Measurements from ENCODE around the gene MRPL50. TPM values are rescaled to one million over a fixed set of nuclear protein-coding genes. Genes with fewer than 3 reads are reported as not detected.

MRPL50 gene
- total and polyA plus RNA-seq, 2 donors (not counting 1 experiment from before 2014, with no cell fraction given) = 4.0 to 18.0 TPM

GRCh38 chr9:101419863-101420262, 21.4 kb upstream of the MRPL50 start:
- WGBS (ENCODE audit: insufficient coverage) = 100% methylated on average over 2 of the region's 2 CpGs
- intact Hi-C loops (cut with micrococcal nuclease) = no loop called here
- Histone ChIP-seq H3K4me1 (ENCODE audit: control insufficient read depth in 2 of 2, insufficient read depth in 2 of 2, low read length in 2 of 2) (no peaks in the 10 kb centered on the region), H3K9me3 (ENCODE audit: control extremely low read depth in 1 of 3, control insufficient read depth in 2 of 3, insufficient read depth in 1 of 3, low read length in 2 of 3) (peaks cover 0 to 23% (median 0%) of the 10 kb centered on the region in 3 donors), H2AFZ (ENCODE audit: insufficient read depth, low read depth, low read length, poor library complexity, severe bottlenecking) (no peak overlapping the region), H3K79me2 (ENCODE audit: control insufficient read depth, insufficient read depth, low read length) (no peaks in the 10 kb centered on the region), H3K4me2 (replicated peaks; ENCODE audit: low read depth, low read length, poor library complexity, severe bottlenecking) (no peak overlapping the region), H3K27ac (ENCODE audit: low read length in 2 of 2) (no peak overlapping the region), H3K27me3 (replicated peaks in 1 of 4; ENCODE audit: control extremely low read depth in 1 of 4, control insufficient read depth in 3 of 4, insufficient read depth in 4 of 4, low read length in 3 of 4) (no peaks in the 10 kb centered on the region), H3K4me3 (ENCODE audit: control extremely low read depth in 1 of 5, extremely low read depth in 1 of 5, insufficient read depth in 1 of 5, low read depth in 2 of 5, low read length in 4 of 5) (no peak overlapping the region), H3K9ac (ENCODE audit: low read length) (no peak overlapping the region), H3K36me3 (replicated peaks in 1 of 2; ENCODE audit: control extremely low read depth in 1 of 2, control insufficient read depth in 1 of 2, extremely low read depth in 1 of 2, insufficient read depth in 2 of 2, low read length in 1 of 2) (no peaks in the 10 kb centered on the region), H4K20me1 (ENCODE audit: control insufficient read depth, insufficient read depth, low read length, poor library complexity, severe bottlenecking) (no peaks in the 10 kb centered on the region)
- no peak for DNase-seq
- no peak for ATAC-seq (ENCODE audit: low read depth)
- POLR2A ChIA-PET = no interaction called here
- Mint-ChIP-seq H3K27me3 (peaks cover 4% of the 10 kb centered on the region), H3K4me1 (no peaks in the 10 kb centered on the region), H3K9me3 (ENCODE audit: insufficient read depth) (peaks cover 13% of the 10 kb centered on the region), H3K27ac (no peak overlapping the region), H3K4me3 (no peak overlapping the region)
- CTCF ChIA-PET = no interaction called here
- no peak for TF ChIP-seq EZH2 (IDR thresholded peaks at IDR 0.05; ENCODE audit: borderline replicate concordance, insufficient read depth, low read depth, low read length, poor library complexity, severe bottlenecking)
- no peak for TF ChIP-seq CTCF (IDR thresholded peaks at IDR 0.05)

GRCh38 chr9:101418518-101419430, 20.4 kb upstream of the MRPL50 start:
- no peak overlapping the region for H3K4me2 ChIP-seq (replicated peaks; ENCODE audit: low read depth, low read length, poor library complexity, severe bottlenecking)
- H3K4me3 Mint-ChIP-seq = no peak overlapping the region
- ATAC-seq (ENCODE audit: low read depth) = no peak
- DNase-seq = no peak
- WGBS (ENCODE audit: insufficient coverage) = 85% methylated on average over 6 of the region's 7 CpGs
- TF ChIP-seq CTCF (IDR thresholded peaks at IDR 0.05) (no peak), EZH2 (IDR thresholded peaks at IDR 0.05; ENCODE audit: borderline replicate concordance, insufficient read depth, low read depth, low read length, poor library complexity, severe bottlenecking) (no peak)
- POLR2A ChIA-PET = no interaction called here
- H3K27me3 Mint-ChIP-seq = peaks cover 4% of the 10 kb centered on the region
- H2AFZ ChIP-seq (ENCODE audit: insufficient read depth, low read depth, low read length, poor library complexity, severe bottlenecking) = no peak overlapping the region
- H3K9ac ChIP-seq (ENCODE audit: low read length) = no peak overlapping the region
- H3K27me3 ChIP-seq (replicated peaks in 1 of 4; ENCODE audit: control extremely low read depth in 1 of 4, control insufficient read depth in 3 of 4, insufficient read depth in 4 of 4, low read length in 3 of 4) = no peaks in the 10 kb centered on the region
- H3K27ac ChIP-seq (ENCODE audit: low read length in 2 of 2) = no peak overlapping the region
- no peaks in the 10 kb centered on the region for H4K20me1 ChIP-seq (ENCODE audit: control insufficient read depth, insufficient read depth, low read length, poor library complexity, severe bottlenecking)
- H3K4me3 ChIP-seq (ENCODE audit: control extremely low read depth in 1 of 5, extremely low read depth in 1 of 5, insufficient read depth in 1 of 5, low read depth in 2 of 5, low read length in 4 of 5) = no peak overlapping the region
- intact Hi-C loops (cut with micrococcal nuclease) = no loop called here
- no peak overlapping the region for H3K27ac Mint-ChIP-seq
- CTCF ChIA-PET = no interaction called here
- peaks cover 16% of the 10 kb centered on the region for H3K9me3 Mint-ChIP-seq (ENCODE audit: insufficient read depth)
- peaks cover 0 to 29% (median 0%) of the 10 kb centered on the region in 3 donors for H3K9me3 ChIP-seq (ENCODE audit: control extremely low read depth in 1 of 3, control insufficient read depth in 2 of 3, insufficient read depth in 1 of 3, low read length in 2 of 3)
- no peaks in the 10 kb centered on the region for H3K79me2 ChIP-seq (ENCODE audit: control insufficient read depth, insufficient read depth, low read length)
- no peaks in the 10 kb centered on the region for H3K4me1 Mint-ChIP-seq
- H3K4me1 ChIP-seq (ENCODE audit: control insufficient read depth in 2 of 2, insufficient read depth in 2 of 2, low read length in 2 of 2) = no peaks in the 10 kb centered on the region
- H3K36me3 ChIP-seq (replicated peaks in 1 of 2; ENCODE audit: control extremely low read depth in 1 of 2, control insufficient read depth in 1 of 2, extremely low read depth in 1 of 2, insufficient read depth in 2 of 2, low read length in 1 of 2) = no peaks in the 10 kb centered on the region

Data from B cell (primary cell).